Naive thymus-derived CD4-positive, alpha-beta T cell (primary cell): ENCODE measurements around the gene GNAS-AS1. TPM values are rescaled to one million over a fixed set of nuclear protein-coding genes. Genes with fewer than 3 reads are reported as not detected.
A peak's percentile ranks its signal among the peaks of the same experiment; 100 is the strongest.
"Not testable (repeated sequence)": the region's sequence is repeated elsewhere in the genome, so short reads cannot be mapped to it uniquely, and the experiment has no call there.

Experiments used
- ATAC-seq: fragments of 150-1000 bp; cut with Tn5 transposase; 2 replicates; pipeline ENCODE4 v1.10.0; 2021; ENCODE audit warnings: mild to moderate bottlenecking, moderate library complexity
- CTCF ChIA-PET: fragments of 350-600 bp; sonication (Branson Sonifier 250); formaldehyde crosslinking; loops from one replicate; lab custom pipeline; 2021; ENCODE audit warnings: antibody characterized with exemption; lab: Charles Lee
- POLR2A ChIA-PET: fragments of 350-600 bp; sonication (Branson Sonifier 250); formaldehyde crosslinking; loops from one replicate; lab custom pipeline; 2021; ENCODE audit warnings: antibody characterized with exemption, inconsistent platforms; lab: Charles Lee
- DNase-seq, 9 donors: peaks; one replicate each; pipeline versions ENCODE4 v3.0.0 to v3.0.0-alpha.2; 2020 to 2022; ENCODE audit warnings: mixed read lengths in 1 of 9
- H3K27ac ChIP-seq: one replicate; pipeline ENCODE4 v1.7.0; 2013; ENCODE audit warnings: mild to moderate bottlenecking, low read depth, low read length, moderate library complexity
- H3K27me3 ChIP-seq, 2 donors: one replicate each; pipeline ENCODE4 v1.7.0; 2013; ENCODE audit warnings: low read length in 2 of 2, mild to moderate bottlenecking in 2 of 2, moderate library complexity in 2 of 2; ENCODE audit not compliant: control insufficient read depth in 2 of 2, insufficient read depth in 2 of 2
- H3K36me3 ChIP-seq, 3 experiments: 1 replicate in 2 of 3; 2 replicates in 1 of 3; pipeline ENCODE4 v1.7.0; 2013; ENCODE audit warnings: low read length in 3 of 3, mild to moderate bottlenecking in 3 of 3, moderate library complexity in 1 of 3; ENCODE audit not compliant: insufficient read depth in 3 of 3, control insufficient read depth in 2 of 3
- H3K4me1 ChIP-seq, 2 donors: one replicate each; pipeline ENCODE4 v1.7.0; 2013; ENCODE audit warnings: low read length in 2 of 2, mild to moderate bottlenecking in 2 of 2, moderate library complexity in 1 of 2; ENCODE audit not compliant: control insufficient read depth in 2 of 2, insufficient read depth in 2 of 2
- H3K4me3 ChIP-seq: 2 replicates; pipeline ENCODE4 v1.7.0; 2013; ENCODE audit warnings: mild to moderate bottlenecking, low read length
- H3K9me3 ChIP-seq, 3 experiments: 1 replicate in 2 of 3; 2 replicates in 1 of 3; pipeline ENCODE4 v1.7.0; 2013; ENCODE audit warnings: low read length in 3 of 3; ENCODE audit not compliant: control insufficient read depth in 2 of 3
- H3K27ac Mint-ChIP-seq, 9 donors: one replicate each; pipeline ENCODE4 v1.8.0; 2020 to 2022; ENCODE audit warnings: mixed read lengths in 9 of 9, mild to moderate bottlenecking in 8 of 9, moderate library complexity in 5 of 9, inconsistent platforms in 2 of 9
- H3K27me3 Mint-ChIP-seq, 5 donors: one replicate each; pipeline ENCODE4 v1.8.0; 2021 to 2022; ENCODE audit warnings: mixed read lengths in 5 of 5, mild to moderate bottlenecking in 1 of 5
- H3K36me3 Mint-ChIP-seq, 5 donors: one replicate each; pipeline ENCODE4 v1.8.0; 2020 to 2022; ENCODE audit warnings: mixed read lengths in 5 of 5, mild to moderate bottlenecking in 3 of 5, inconsistent platforms in 1 of 5
- H3K4me1 Mint-ChIP-seq, 7 donors: one replicate each; pipeline ENCODE4 v1.8.0; 2020 to 2022; ENCODE audit warnings: mixed read lengths in 7 of 7, mild to moderate bottlenecking in 3 of 7, inconsistent platforms in 1 of 7
- H3K4me3 Mint-ChIP-seq, 10 donors: one replicate each; pipeline ENCODE4 v1.8.0; 2020 to 2022; ENCODE audit warnings: mild to moderate bottlenecking in 10 of 10, mixed read lengths in 10 of 10, moderate library complexity in 6 of 10, inconsistent platforms in 2 of 10
- H3K9me3 Mint-ChIP-seq, 11 donors: one replicate each; pipeline ENCODE4 v1.8.0; 2020 to 2022; ENCODE audit warnings: mixed read lengths in 11 of 11, mild to moderate bottlenecking in 4 of 11, inconsistent platforms in 1 of 11, moderate library complexity in 1 of 11
- intact Hi-C, 2 donors: fragments of 100-400 bp; cut with micrococcal nuclease; formaldehyde crosslinking; loops; one replicate each; pipeline ENCODE4 v1.15.1; 2023
- polyA plus RNA-seq, 2 donors: library from polyadenylated mRNA; unstranded; fragments of 300-500 nt; fragmentation: Illumina TruSeq; gene quantifications; one replicate each; pipeline ENCODE4 v1.2.3, GENCODE V29; 2021
- total RNA-seq, 6 experiments: library from RNA in 5 of 6; stranded (reverse) in 5 of 6; gene quantifications; 1 replicate in 5 of 6; 2 replicates in 1 of 6; pipeline ENCODE4 v1.2.3 and lab custom pipeline; 2021 to 2026

GNAS-AS1 gene
- total and polyA plus RNA-seq, 7 experiments from 2014 or later, result 0.13 to 2.0 (median 1.5) TPM; not detected in 2

- no peak overlapping the region for H3K27ac ChIP-seq
- H3K4me3 ChIP-seq, result no peak overlapping the region
- POLR2A ChIA-PET, result no interaction called here
- Mint-ChIP-seq H3K9me3 (peaks cover 0 to 4% (median 0%) of the 10 kb centered on the region in 11 donors), H3K4me1 (peaks cover 0 to 11% (median 0%) of the 10 kb centered on the region in 7 donors), H3K27ac (no peak overlapping the region), H3K36me3 (peaks cover 0 to 15% (median 4%) of the 10 kb centered on the region in 5 donors), H3K27me3 (peaks cover 0 to 5% (median 0%) of the 10 kb centered on the region in 5 donors), H3K4me3 (no peak overlapping the region)
- ATAC-seq (no peak), DNase-seq (no peak)
- intact Hi-C loops, result no loop called here
- no peaks in the 10 kb centered on the region for H3K4me1 ChIP-seq
- no peaks in the 10 kb centered on the region for H3K36me3 ChIP-seq
- H3K9me3 ChIP-seq, result no peaks in the 10 kb centered on the region
- H3K27me3 ChIP-seq, result no peaks in the 10 kb centered on the region
- CTCF ChIA-PET, result no interaction called here
Observed at GRCh38 chr20:58822149-58822548, 28.6 kb downstream of the GNAS-AS1 start.

GRCh38 chr20:58820515-58820914, 30.2 kb downstream of the GNAS-AS1 start:
- H3K27ac Mint-ChIP-seq, result peak overlapping the region in 1 of 9 donors; percentile 71
- H3K9me3 Mint-ChIP-seq, CTCF ChIA-PET, H3K4me3 Mint-ChIP-seq, H3K9me3 ChIP-seq, H3K4me1 ChIP-seq, DNase-seq, H3K4me3 ChIP-seq, H3K27me3 ChIP-seq, ATAC-seq, H3K27ac ChIP-seq, POLR2A ChIA-PET, H3K36me3 ChIP-seq, intact Hi-C loops: not testable (repeated sequence)
- peaks cover 0 to 13% (median 2%) of the 10 kb centered on the region in 5 donors for H3K27me3 Mint-ChIP-seq
- H3K4me1 Mint-ChIP-seq, result peaks cover 0 to 11% (median 0%) of the 10 kb centered on the region in 7 donors
- peaks cover 0 to 15% (median 4%) of the 10 kb centered on the region in 5 donors for H3K36me3 Mint-ChIP-seq

- ChIA-PET CTCF (no interaction called here), POLR2A (no interaction called here)
- H3K27me3 ChIP-seq, result no peaks in the 10 kb centered on the region
- ATAC-seq (no peak), DNase-seq (no peak)
- Mint-ChIP-seq H3K4me3 (no peak overlapping the region), H3K27me3 (peaks cover 0 to 14% (median 4%) of the 10 kb centered on the region in 5 donors), H3K36me3 (peaks cover 0 to 15% (median 4%) of the 10 kb centered on the region in 5 donors), H3K4me1 (peaks cover 0 to 11% (median 0%) of the 10 kb centered on the region in 7 donors), H3K9me3 (peaks cover 0 to 4% (median 0%) of the 10 kb centered on the region in 11 donors), H3K27ac (no peak overlapping the region)
- H3K4me1 ChIP-seq, result no peaks in the 10 kb centered on the region
- no peaks in the 10 kb centered on the region for H3K9me3 ChIP-seq
- no peaks in the 10 kb centered on the region for H3K36me3 ChIP-seq
- no peak overlapping the region for H3K27ac ChIP-seq
- no peak overlapping the region for H3K4me3 ChIP-seq
- intact Hi-C loops, result loop anchor here in 1 of 2 donors (5.0 kb wide), 1 partner anchor 1198 kb away; the partner anchor contains the start of gene ZBP1
Observed at GRCh38 chr20:58819921-58820320, 30.8 kb downstream of the GNAS-AS1 start.

- intact Hi-C loops, result loop anchor here in 1 of 2 donors (5.0 kb wide), 1 partner anchor 1196 kb away; the partner anchor contains the start of gene ZBP1
- ChIA-PET CTCF (no interaction called here), POLR2A (no interaction called here)
- H3K27ac Mint-ChIP-seq, result no peak overlapping the region
- no peaks in the 10 kb centered on the region for H3K9me3 ChIP-seq
- no peaks in the 10 kb centered on the region for H3K36me3 ChIP-seq
- H3K4me3 Mint-ChIP-seq, result no peak overlapping the region
- H3K36me3 Mint-ChIP-seq, result peaks cover 0 to 15% (median 4%) of the 10 kb centered on the region in 5 donors
- peaks cover 0 to 14% (median 4%) of the 10 kb centered on the region in 5 donors for H3K27me3 Mint-ChIP-seq
- peaks cover 0 to 4% (median 0%) of the 10 kb centered on the region in 11 donors for H3K9me3 Mint-ChIP-seq
- DNase-seq (peak in 1 of 9 donors; percentile 74), ATAC-seq (no peak)
- H3K4me1 Mint-ChIP-seq, result peaks cover 0 to 11% (median 0%) of the 10 kb centered on the region in 7 donors
- H3K27me3 ChIP-seq, result no peaks in the 10 kb centered on the region
- H3K4me3 ChIP-seq, result no peak overlapping the region
- no peaks in the 10 kb centered on the region for H3K4me1 ChIP-seq
- H3K27ac ChIP-seq, result no peak overlapping the region
Observed at GRCh38 chr20:58818586-58819285, 32.0 kb downstream of the GNAS-AS1 start.

- CTCF ChIA-PET, result no interaction called here
- Mint-ChIP-seq H3K27ac (no peak overlapping the region), H3K27me3 (peaks cover 0 to 20% (median 5%) of the 10 kb centered on the region in 5 donors), H3K9me3 (peaks cover 0 to 4% (median 0%) of the 10 kb centered on the region in 11 donors), H3K4me3 (no peak overlapping the region), H3K4me1 (peaks cover 0 to 11% (median 0%) of the 10 kb centered on the region in 7 donors), H3K36me3 (peaks cover 0 to 15% (median 4%) of the 10 kb centered on the region in 5 donors)
- no peaks in the 10 kb centered on the region for H3K36me3 ChIP-seq
- no peak overlapping the region for H3K27ac ChIP-seq
- ATAC-seq, result no peak
- intact Hi-C loops, result loop anchor here in 1 of 2 donors (5.0 kb wide), 1 partner anchor 1195 kb away; the partner anchor contains the start of gene ZBP1
- no peaks in the 10 kb centered on the region for H3K9me3 ChIP-seq
- POLR2A ChIA-PET, result no interaction called here
- no peak overlapping the region for H3K4me3 ChIP-seq
- H3K27me3 ChIP-seq, result no peaks in the 10 kb centered on the region
- no peaks in the 10 kb centered on the region for H3K4me1 ChIP-seq
- no peak for DNase-seq
Observed at GRCh38 chr20:58817748-58818147, 33.0 kb downstream of the GNAS-AS1 start.

- H3K27ac Mint-ChIP-seq, result no peak overlapping the region
- CTCF ChIA-PET, result no interaction called here
- POLR2A ChIA-PET, result no interaction called here
- Histone ChIP-seq H3K27me3 (no peaks in the 10 kb centered on the region), H3K36me3 (no peaks in the 10 kb centered on the region), H3K27ac (no peak overlapping the region), H3K9me3 (no peaks in the 10 kb centered on the region), H3K4me1 (no peaks in the 10 kb centered on the region), H3K4me3 (no peak overlapping the region)
- intact Hi-C loops, result loop anchor here in 1 of 2 donors (5.0 kb wide), 1 partner anchor 1195 kb away; the partner anchor contains the start of gene ZBP1
- peaks cover 0 to 22% (median 6%) of the 10 kb centered on the region in 5 donors for H3K27me3 Mint-ChIP-seq
- no peak overlapping the region for H3K4me3 Mint-ChIP-seq
- H3K4me1 Mint-ChIP-seq, result peaks cover 0 to 11% (median 0%) of the 10 kb centered on the region in 7 donors
- H3K36me3 Mint-ChIP-seq, result peaks cover 0 to 15% (median 4%) of the 10 kb centered on the region in 5 donors
- H3K9me3 Mint-ChIP-seq, result peaks cover 0 to 4% (median 0%) of the 10 kb centered on the region in 11 donors
- ATAC-seq (no peak), DNase-seq (no peak)
Observed at GRCh38 chr20:58816957-58817651, 33.6 kb downstream of the GNAS-AS1 start.
